Mononuclear cell (primary cell): ENCODE data around the gene TNNT2. TPM values are rescaled to one million over a fixed set of nuclear protein-coding genes. Genes with fewer than 3 reads are reported as not detected.

Source experiments
- H3K27me3 ChIP-seq: 2 replicates; pipeline ENCODE4 v1.6.0; 2011; ENCODE audit warnings: low read length, control low read depth; ENCODE audit not compliant: insufficient read depth
- H3K4me1 ChIP-seq: 2 replicates; pipeline ENCODE4 v1.5.1; 2011; ENCODE audit warnings: mild to moderate bottlenecking, low read length, control low read depth; ENCODE audit not compliant: insufficient read depth
- H3K4me3 ChIP-seq: 2 replicates; pipeline ENCODE4 v1.5.1; 2011; ENCODE audit warnings: mild to moderate bottlenecking, low read length, moderate library complexity
- H3K9me3 ChIP-seq: 2 replicates; pipeline ENCODE4 v1.5.1; 2011; ENCODE audit warnings: low read depth, mild to moderate bottlenecking, control low read depth, low read length
- total RNA-seq: library from RNA; depleted of rRNA; stranded (reverse); fragments of >200 nt; gene quantifications from one replicate; pipeline ENCODE4 v1.2.3, GENCODE V29; 2012

TNNT2 gene
- total RNA-seq, 1 donor = 0.10 TPM

GRCh38 chr1:201330541-201330940, 46.9 kb downstream of the TNNT2 start:
- Histone ChIP-seq H3K4me1 (no peaks in the 10 kb centered on the region), H3K27me3 (no peaks in the 10 kb centered on the region), H3K4me3 (no peak overlapping the region), H3K9me3 (no peaks in the 10 kb centered on the region)

DNA sequence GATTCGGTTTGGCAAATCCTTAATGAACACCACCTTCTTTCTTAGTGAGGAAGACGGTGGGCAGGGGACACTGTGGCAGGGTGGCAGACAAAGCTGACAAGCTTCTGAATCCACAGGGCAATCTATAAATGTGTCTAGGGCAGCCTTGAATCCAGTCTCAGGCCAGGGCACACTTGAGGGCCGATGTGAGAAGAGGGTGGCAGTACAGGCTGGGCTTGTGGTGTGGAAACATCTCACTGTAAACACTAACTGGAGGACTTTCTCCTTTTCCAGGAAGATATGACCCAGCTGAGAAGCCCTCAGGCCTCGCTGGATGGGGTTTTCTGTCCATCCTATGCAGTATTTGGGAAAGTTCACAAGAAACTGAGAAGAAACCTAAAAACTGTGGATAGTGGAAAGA, 47.7 kb downstream of the TNNT2 start:
- H3K4me1 ChIP-seq = no peaks in the 10 kb centered on the region
- no peak overlapping the region for H3K4me3 ChIP-seq
- H3K27me3 ChIP-seq = no peaks in the 10 kb centered on the region
- H3K9me3 ChIP-seq = no peaks in the 10 kb centered on the region

DNA sequence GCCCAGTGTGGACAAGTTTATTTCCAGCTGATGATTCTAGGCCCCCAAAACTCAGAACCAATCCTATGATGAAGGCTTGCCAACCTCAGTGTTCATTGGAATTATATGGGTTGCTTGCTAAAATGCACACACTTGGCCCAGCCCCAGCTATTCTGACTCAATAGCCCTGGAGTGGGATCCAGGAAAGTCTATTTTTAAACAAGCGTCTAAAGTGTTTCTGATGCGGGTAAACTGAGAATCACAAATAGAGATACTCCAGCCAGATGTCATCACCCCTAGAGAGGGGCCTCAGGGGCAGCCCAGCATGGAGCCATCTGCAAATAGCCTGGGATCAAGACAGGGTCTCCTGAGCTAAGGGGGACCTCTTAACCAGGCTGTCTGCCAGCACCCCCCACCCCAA, 48.2 kb downstream of the TNNT2 start:
- H3K9me3 ChIP-seq = no peaks in the 10 kb centered on the region
- no peaks in the 10 kb centered on the region for H3K27me3 ChIP-seq
- H3K4me1 ChIP-seq = no peaks in the 10 kb centered on the region
- H3K4me3 ChIP-seq = no peak overlapping the region

DNA sequence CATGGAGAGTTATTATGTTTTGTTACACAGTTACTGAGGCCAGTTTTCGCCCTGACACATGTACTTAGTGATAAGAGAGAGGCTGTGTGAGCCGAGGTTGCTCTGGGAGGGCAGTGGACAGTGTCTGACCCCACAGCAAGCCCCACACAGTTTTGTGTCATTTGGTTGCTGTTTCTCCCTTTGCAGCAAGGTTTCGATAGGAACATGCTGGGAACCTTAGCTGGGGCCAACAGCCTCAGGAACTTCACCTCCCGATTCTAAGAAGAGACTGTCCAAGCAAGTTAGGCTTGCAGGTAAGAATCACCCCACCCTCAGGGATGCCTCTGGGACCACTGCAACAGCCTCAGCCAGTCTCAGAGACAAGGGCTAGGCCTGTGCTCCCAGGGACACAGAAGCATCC, 48.9 kb downstream of the TNNT2 start:
- no peaks in the 10 kb centered on the region for H3K9me3 ChIP-seq
- H3K4me3 ChIP-seq = no peak overlapping the region
- H3K4me1 ChIP-seq = no peaks in the 10 kb centered on the region
- no peaks in the 10 kb centered on the region for H3K27me3 ChIP-seq

DNA sequence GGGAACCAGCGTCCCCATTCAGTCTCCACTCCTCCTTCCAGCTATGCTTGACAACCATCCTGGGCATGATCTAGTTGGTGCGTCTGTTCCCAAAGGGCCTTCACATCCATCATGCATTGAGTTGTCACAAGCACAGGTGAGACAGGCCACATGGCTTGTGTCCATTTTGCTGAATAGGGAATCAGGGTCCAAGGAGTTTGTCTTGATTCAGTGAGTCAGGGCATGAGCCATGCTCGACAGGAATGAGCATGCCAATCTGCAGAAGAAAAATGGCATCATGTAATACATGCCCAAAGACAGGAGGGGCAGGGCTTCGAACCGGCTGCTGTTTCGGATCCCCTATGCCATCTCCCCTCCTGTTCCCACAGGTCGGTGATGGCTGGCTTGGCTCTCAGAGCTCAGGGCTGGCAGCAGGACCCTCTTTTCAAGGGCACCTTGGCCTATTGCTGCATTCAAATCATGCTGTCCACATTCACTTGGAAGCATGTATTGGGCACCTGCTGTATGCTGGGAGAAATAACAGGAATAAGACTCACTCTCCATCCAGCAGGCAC, 49.7 kb downstream of the TNNT2 start:
- Histone ChIP-seq H3K9me3 (no peaks in the 10 kb centered on the region), H3K4me1 (no peaks in the 10 kb centered on the region), H3K4me3 (no peak overlapping the region), H3K27me3 (no peaks in the 10 kb centered on the region)

DNA sequence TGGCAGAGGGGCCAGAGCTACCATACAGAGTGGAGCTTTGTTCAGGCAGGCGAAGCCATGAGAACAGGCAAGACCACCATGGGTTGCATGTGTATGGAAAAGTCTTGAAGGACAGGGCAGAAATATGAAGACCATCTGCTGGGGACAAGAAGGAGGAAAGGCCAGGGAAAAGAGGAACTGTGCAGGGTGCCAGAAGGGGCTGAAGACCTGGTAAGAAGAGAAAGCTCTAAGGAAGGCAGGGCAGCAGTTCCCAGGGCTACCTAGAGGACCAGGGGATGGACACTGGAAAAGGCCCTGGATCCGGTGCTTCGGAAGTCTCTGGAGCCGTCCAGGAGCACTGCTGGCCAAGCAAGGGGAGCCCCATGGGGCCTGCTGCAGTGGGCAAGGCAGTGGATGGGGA, 50.8 kb downstream of the TNNT2 start:
- Histone ChIP-seq H3K9me3 (no peaks in the 10 kb centered on the region), H3K4me1 (no peaks in the 10 kb centered on the region), H3K27me3 (no peaks in the 10 kb centered on the region), H3K4me3 (no peak overlapping the region)

DNA sequence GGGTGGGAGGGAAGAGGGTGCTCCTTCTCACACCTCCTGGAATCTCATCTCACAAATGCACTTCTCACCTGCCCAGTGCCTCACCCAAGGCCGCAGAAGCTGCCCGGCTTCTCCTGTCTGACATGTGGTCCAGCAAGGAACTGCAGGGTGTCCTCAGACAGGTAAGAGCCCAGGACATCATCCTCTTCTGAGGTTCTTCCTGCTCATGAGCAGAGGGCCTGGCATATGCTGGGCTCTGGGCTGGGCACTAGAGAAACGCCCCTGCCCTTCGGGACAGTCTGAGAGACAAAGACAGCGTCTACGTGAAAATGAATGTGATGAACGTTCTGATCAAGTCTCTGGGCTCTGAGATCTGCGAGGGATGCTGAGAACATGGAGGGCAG, 51.8 kb downstream of the TNNT2 start:
- Histone ChIP-seq H3K4me1 (no peaks in the 10 kb centered on the region), H3K27me3 (no peaks in the 10 kb centered on the region), H3K9me3 (no peaks in the 10 kb centered on the region), H3K4me3 (no peak overlapping the region)

DNA sequence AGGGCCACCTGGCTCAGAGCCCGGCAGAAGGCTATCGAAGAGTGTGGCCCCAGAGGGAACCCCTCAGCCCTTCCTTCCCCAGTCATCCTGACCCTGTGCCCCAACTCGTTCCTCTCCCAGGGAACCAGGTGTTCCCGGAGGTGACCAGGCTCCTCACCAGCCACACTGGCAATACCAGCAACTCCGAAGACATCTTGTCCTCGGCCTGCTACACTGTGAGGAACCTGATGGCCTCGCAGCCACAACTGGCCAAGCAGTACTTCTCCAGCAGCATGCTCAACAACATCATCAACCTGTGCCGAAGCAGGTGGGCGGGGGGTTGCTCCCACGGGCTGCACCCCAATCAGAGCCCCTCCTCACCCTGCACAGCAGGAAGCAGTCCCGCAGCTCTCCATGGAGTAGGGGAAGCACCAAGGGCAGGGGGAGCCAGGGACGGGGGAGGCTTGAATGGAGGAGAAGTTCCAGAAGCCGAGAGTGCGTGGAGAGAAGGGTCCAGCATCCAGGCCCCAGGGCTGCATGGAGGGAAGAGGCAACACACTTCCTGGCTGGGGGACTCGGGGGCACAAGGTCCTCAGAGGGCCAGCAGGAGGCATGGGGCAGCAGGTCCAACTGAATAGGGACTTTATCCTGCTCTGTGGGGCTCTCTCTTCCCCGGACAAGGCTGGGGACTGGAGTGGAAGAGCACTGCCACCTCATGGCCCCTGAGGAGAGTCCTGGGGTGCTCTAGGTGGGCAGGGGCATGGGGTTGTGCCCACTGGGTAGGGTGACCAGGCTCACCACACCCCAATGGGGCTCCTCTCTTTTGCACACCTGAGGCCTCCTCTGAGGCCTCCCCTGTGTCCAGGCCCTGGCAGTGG, 52.4 kb downstream of the TNNT2 start:
- Histone ChIP-seq H3K9me3 (no peaks in the 10 kb centered on the region), H3K4me3 (no peak overlapping the region), H3K4me1 (no peaks in the 10 kb centered on the region), H3K27me3 (no peaks in the 10 kb centered on the region)

- Histone ChIP-seq H3K9me3 (no peaks in the 10 kb centered on the region), H3K4me3 (no peak overlapping the region), H3K27me3 (no peaks in the 10 kb centered on the region), H3K4me1 (no peaks in the 10 kb centered on the region)
Observed at GRCh38 chr1:201324306-201324705, 53.2 kb downstream of the TNNT2 start.

GRCh38 chr1:201322653-201323510, 54.6 kb downstream of the TNNT2 start:
- Histone ChIP-seq H3K9me3 (no peaks in the 10 kb centered on the region), H3K27me3 (no peaks in the 10 kb centered on the region), H3K4me3 (no peak overlapping the region), H3K4me1 (no peaks in the 10 kb centered on the region)

GRCh38 chr1:201321826-201322390, 55.6 kb downstream of the TNNT2 start:
- no peaks in the 10 kb centered on the region for H3K4me1 ChIP-seq
- H3K9me3 ChIP-seq = no peaks in the 10 kb centered on the region
- H3K4me3 ChIP-seq = no peak overlapping the region
- H3K27me3 ChIP-seq = no peaks in the 10 kb centered on the region

GRCh38 chr1:201320168-201320788, 57.2 kb downstream of the TNNT2 start:
- no peaks in the 10 kb centered on the region for H3K27me3 ChIP-seq
- H3K9me3 ChIP-seq = no peaks in the 10 kb centered on the region
- H3K4me1 ChIP-seq = no peaks in the 10 kb centered on the region
- H3K4me3 ChIP-seq = no peak overlapping the region

DNA sequence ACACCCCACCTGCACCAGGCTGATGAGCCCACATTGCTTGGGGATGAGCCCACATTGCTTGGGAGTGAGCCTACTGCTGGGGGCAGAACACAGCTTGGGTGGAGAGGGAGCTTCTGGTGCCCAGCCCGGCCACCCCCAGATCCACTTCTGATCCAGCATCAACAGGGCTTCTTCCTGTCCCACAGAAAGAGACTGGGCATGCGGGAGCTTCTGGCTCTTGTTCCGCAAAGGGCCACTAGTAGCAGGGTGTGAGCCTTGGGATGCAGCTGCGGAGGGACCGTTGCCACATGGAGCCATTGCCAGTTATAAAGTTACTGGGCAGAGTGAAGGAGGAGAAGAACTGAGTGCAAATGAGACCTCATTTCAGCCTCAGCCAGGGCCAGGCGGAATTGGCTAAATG, 57.8 kb downstream of the TNNT2 start:
- no peaks in the 10 kb centered on the region for H3K27me3 ChIP-seq
- H3K4me1 ChIP-seq = no peaks in the 10 kb centered on the region
- H3K4me3 ChIP-seq = no peak overlapping the region
- no peaks in the 10 kb centered on the region for H3K9me3 ChIP-seq

DNA sequence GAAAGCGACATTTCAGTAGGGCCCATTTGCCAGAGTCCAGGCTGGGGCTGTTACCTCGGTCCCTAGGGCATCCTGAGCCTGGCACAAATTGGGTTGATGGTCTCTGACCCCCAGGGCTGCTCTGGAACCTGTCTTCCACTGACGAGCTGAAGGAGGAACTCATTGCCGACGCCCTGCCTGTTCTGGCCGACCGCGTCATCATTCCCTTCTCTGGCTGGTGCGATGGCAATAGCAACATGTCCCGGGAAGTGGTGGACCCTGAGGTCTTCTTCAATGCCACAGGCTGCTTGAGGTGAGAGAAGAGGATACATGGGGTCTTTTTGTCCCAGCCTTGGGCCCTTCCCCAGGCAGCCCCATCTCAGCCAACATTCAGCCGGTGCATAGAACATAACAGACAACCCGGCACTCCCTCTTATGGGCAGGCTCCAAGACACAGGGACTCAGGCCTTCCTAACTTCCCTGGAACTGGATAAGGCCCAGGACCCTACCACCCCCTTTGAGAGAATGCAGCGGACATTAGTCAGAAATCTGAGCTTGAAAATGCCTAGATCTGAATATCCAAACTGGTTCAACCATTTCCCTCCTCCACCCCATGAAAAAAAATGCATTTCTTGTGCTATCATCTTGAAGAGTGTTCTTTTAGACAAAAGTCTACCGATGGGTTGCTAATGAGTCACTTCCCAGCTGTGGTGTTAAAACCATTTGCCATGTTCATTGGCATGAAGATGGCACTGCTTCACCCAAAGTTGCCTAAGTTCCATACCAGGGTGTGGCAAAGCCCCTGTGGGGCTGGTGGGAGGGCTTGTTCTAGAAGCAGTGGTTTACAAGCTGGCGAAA, 58.8 kb downstream of the TNNT2 start:
- no peaks in the 10 kb centered on the region for H3K9me3 ChIP-seq
- no peaks in the 10 kb centered on the region for H3K4me1 ChIP-seq

More for the DNA sequence above, 58.8 kb downstream of the TNNT2 start:
- Histone ChIP-seq H3K4me3 (no peak overlapping the region), H3K27me3 (no peaks in the 10 kb centered on the region)
